PC-3 (cell line): ENCODE measurements around the gene IRX2. TPM values are rescaled to one million over a fixed set of nuclear protein-coding genes. Genes with fewer than 3 reads are reported as not detected.

ENCODE experiments used
- ATAC-seq: fragments of 200-7000 bp; cut with Tn5 transposase; 2 replicates; pipeline ENCODE4 v1.9.1; 2020; ENCODE audit warnings: mild to moderate bottlenecking, moderate library complexity
- BruUV-seq: library from RNA; stranded (reverse); fragments of 400-500 nt; replicated peaks from 2 replicates; lab custom pipeline; 2021; lab: Mats Ljungman, UMichigan
- CTCF ChIA-PET: fragments of 300-600 bp; sonication (Branson Sonifier 250); formaldehyde crosslinking; loops from one replicate; lab custom pipeline; 2022; ENCODE audit warnings: antibody characterized with exemption; lab: Charles Lee
- POLR2A ChIA-PET: fragments of 300-600 bp; sonication (Branson Sonifier 250); formaldehyde crosslinking; loops from one replicate; lab custom pipeline; 2022; ENCODE audit warnings: antibody characterized with exemption; ENCODE audit not compliant: unreplicated experiment; lab: Charles Lee
- DNase-seq: peaks from one replicate; pipeline ENCODE4 v3.0.0-alpha.2; 2015
- H2AFZ ChIP-seq: fragments of 300-600 bp; sonication (generic); 2 replicates; pipeline ENCODE4 v1.6.0; 2016; ENCODE audit warnings: antibody characterized with exemption, low read length
- H3F3A ChIP-seq: fragments of 300-600 bp; sonication (generic); one replicate; pipeline ENCODE4 v1.6.0; 2017; ENCODE audit warnings: antibody characterized with exemption, low read length, control low read depth, mild to moderate bottlenecking; ENCODE audit not compliant: unreplicated experiment
- H3K27ac ChIP-seq: fragments of 300-600 bp; sonication (generic); 2 replicates; pipeline ENCODE4 v1.5.1; 2016; ENCODE audit warnings: mild to moderate bottlenecking, low read length
- H3K27me3 ChIP-seq: fragments of 300-600 bp; sonication (generic); 2 replicates; pipeline ENCODE4 v1.6.1; 2016; ENCODE audit warnings: low read length, mixed read lengths
- H3K36me3 ChIP-seq: fragments of 300-600 bp; sonication (generic); 2 replicates; pipeline ENCODE4 v1.6.1; 2016; ENCODE audit warnings: low read depth, mixed run types, low read length, mixed read lengths
- H3K4me1 ChIP-seq: fragments of 300-600 bp; sonication (generic); 2 replicates; pipeline ENCODE4 v1.5.1; 2016; ENCODE audit warnings: low read length; ENCODE audit not compliant: insufficient read depth
- H3K4me2 ChIP-seq: fragments of 300-600 bp; sonication (generic); 2 replicates; pipeline ENCODE4 v1.6.0; 2016; ENCODE audit warnings: low read length
- H3K4me3 ChIP-seq: fragments of 300-600 bp; sonication (generic); 2 replicates; pipeline ENCODE4 v1.5.1; 2016; ENCODE audit warnings: mild to moderate bottlenecking, low read length, mixed read lengths
- H3K79me2 ChIP-seq: fragments of 300-600 bp; sonication (generic); 2 replicates; pipeline ENCODE4 v1.6.1; 2017; ENCODE audit warnings: low read length, mixed read lengths
- H3K9ac ChIP-seq: fragments of 300-600 bp; sonication (generic); 2 replicates; pipeline ENCODE4 v1.6.0; 2016; ENCODE audit warnings: mild to moderate bottlenecking, low read length
- H3K9me2 ChIP-seq: fragments of 300-600 bp; sonication (generic); replicated peaks from 2 replicates; pipeline ENCODE4 v1.6.1; 2016; ENCODE audit warnings: mixed run types, low read length, mixed read lengths
- H3K9me3 ChIP-seq: fragments of 300-600 bp; sonication (generic); 2 replicates; pipeline ENCODE4 v1.6.1; 2016; ENCODE audit warnings: low read length, mixed read lengths
- H4K20me1 ChIP-seq: fragments of 300-600 bp; sonication (generic); 2 replicates; pipeline ENCODE4 v1.6.1; 2016; ENCODE audit warnings: low read length, mixed read lengths
- EZH2 ChIP-seq: fragments of 300-600 bp; sonication (generic); IDR thresholded peaks from one replicate; pipeline ENCODE4 v1.6.1; 2017; ENCODE audit warnings: antibody characterized with exemption, mild to moderate bottlenecking, low read length; ENCODE audit not compliant: unreplicated experiment
- EZH2phosphoT487 ChIP-seq: fragments of 300-600 bp; sonication (generic); IDR thresholded peaks from 2 replicates; pipeline ENCODE4 v1.6.1; 2018; ENCODE audit warnings: mild to moderate bottlenecking, antibody characterized with exemption, low read length, borderline replicate concordance
- intact Hi-C: fragments of 100-400 bp; cut with micrococcal nuclease; formaldehyde crosslinking; loops from 2 replicates; pipeline ENCODE4 v1.9.0; 2023
- total RNA-seq: library from RNA; depleted of rRNA; stranded (reverse); fragments of >200 nt; gene quantifications from 2 replicates; pipeline ENCODE4 v1.2.3, GENCODE V29; 2014
- TF ChIP-seq, protein P1 (sequence below): fragments of 300-600 bp; sonication (generic); conservative IDR thresholded peaks from 2 replicates; pipeline ENCODE4 v1.5.1; 2017; ENCODE audit warnings: antibody characterized with exemption, low read depth, mild to moderate bottlenecking, low read length

IRX2 gene
- total RNA-seq, 1 experiment from 2014 or later, result 10.4 TPM

DNA sequence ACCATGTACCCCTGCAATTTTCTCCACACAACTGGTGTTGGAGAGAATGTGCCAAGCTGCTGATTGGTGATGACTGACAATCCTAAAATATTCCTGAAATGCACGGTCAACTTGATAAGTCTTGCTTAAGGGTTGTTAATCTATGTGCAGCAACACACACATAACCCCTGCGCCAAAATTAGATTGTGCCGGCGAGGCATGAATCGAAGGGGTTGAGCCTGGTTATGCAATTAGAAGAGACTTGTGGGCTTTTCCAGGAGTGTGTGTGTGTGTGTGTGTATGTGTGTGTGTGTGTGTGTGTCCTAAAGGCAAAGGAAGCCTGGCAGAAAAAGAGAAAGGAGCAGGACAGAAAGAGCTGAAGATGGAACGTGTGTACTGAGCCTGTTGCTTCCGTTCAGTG, 22.3 kb downstream of the IRX2 start:
- ATAC-seq (no peak), DNase-seq (no peak)
- CTCF ChIA-PET, result no interaction called here
- BruUV-seq, result no TSS peak
- Histone ChIP-seq H4K20me1 (no peaks in the 10 kb centered on the region), H3K36me3 (no peaks in the 10 kb centered on the region), H3K27me3 (peaks cover 91% of the 10 kb centered on the region), H3K4me2 (no peak overlapping the region), H2AFZ (no peak overlapping the region), H3F3A (no peaks in the 10 kb centered on the region), H3K9ac (no peak overlapping the region), H3K9me3 (no peaks in the 10 kb centered on the region), H3K4me3 (no peak overlapping the region), H3K9me2 (no peaks in the 10 kb centered on the region), H3K27ac (no peak overlapping the region), H3K4me1 (no peaks in the 10 kb centered on the region), H3K79me2 (no peaks in the 10 kb centered on the region)
- intact Hi-C loops, result no loop called here
- POLR2A ChIA-PET, result no interaction called here
- TF ChIP-seq, protein P1, sequence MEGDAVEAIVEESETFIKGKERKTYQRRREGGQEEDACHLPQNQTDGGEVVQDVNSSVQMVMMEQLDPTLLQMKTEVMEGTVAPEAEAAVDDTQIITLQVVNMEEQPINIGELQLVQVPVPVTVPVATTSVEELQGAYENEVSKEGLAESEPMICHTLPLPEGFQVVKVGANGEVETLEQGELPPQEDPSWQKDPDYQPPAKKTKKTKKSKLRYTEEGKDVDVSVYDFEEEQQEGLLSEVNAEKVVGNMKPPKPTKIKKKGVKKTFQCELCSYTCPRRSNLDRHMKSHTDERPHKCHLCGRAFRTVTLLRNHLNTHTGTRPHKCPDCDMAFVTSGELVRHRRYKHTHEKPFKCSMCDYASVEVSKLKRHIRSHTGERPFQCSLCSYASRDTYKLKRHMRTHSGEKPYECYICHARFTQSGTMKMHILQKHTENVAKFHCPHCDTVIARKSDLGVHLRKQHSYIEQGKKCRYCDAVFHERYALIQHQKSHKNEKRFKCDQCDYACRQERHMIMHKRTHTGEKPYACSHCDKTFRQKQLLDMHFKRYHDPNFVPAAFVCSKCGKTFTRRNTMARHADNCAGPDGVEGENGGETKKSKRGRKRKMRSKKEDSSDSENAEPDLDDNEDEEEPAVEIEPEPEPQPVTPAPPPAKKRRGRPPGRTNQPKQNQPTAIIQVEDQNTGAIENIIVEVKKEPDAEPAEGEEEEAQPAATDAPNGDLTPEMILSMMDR, result no peak
- TF ChIP-seq EZH2phosphoT487 (no peak), EZH2 (no peak)

DNA sequence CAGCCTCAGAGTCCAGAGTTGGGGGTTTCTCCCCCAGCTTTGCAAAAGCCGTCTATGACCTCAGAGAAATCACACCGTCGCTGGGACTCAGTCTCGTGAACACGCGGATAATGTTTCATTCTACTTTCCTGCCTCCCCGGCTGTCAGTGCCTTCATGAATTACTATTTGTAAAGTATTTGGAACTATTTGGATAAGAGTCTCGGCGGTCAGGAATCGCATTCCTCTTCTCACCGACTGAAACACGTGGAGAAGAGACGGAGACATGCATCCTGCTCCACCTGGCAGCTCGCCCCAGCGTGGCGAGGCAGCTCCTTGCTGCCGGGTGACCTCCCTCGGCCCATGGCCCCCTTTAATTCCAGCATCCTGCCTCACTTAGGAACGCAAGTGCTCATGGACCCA, 23.9 kb downstream of the IRX2 start:
- POLR2A ChIA-PET, result no interaction called here
- Histone ChIP-seq H3K9me3 (no peaks in the 10 kb centered on the region), H3K4me2 (no peak overlapping the region), H3K4me3 (no peak overlapping the region), H3K9me2 (no peaks in the 10 kb centered on the region), H4K20me1 (no peaks in the 10 kb centered on the region), H3K79me2 (no peaks in the 10 kb centered on the region), H3K9ac (no peak overlapping the region), H2AFZ (no peak overlapping the region), H3K27ac (no peak overlapping the region), H3F3A (no peaks in the 10 kb centered on the region), H3K4me1 (no peaks in the 10 kb centered on the region), H3K27me3 (peaks cover 91% of the 10 kb centered on the region), H3K36me3 (no peaks in the 10 kb centered on the region)
- no TSS peak for BruUV-seq
- TF ChIP-seq EZH2phosphoT487 (no peak), EZH2 (no peak)
- TF ChIP-seq, protein P1, result no peak
- ATAC-seq (no peak), DNase-seq (no peak)
- intact Hi-C loops, result no loop called here
- CTCF ChIA-PET, result no interaction called here

DNA sequence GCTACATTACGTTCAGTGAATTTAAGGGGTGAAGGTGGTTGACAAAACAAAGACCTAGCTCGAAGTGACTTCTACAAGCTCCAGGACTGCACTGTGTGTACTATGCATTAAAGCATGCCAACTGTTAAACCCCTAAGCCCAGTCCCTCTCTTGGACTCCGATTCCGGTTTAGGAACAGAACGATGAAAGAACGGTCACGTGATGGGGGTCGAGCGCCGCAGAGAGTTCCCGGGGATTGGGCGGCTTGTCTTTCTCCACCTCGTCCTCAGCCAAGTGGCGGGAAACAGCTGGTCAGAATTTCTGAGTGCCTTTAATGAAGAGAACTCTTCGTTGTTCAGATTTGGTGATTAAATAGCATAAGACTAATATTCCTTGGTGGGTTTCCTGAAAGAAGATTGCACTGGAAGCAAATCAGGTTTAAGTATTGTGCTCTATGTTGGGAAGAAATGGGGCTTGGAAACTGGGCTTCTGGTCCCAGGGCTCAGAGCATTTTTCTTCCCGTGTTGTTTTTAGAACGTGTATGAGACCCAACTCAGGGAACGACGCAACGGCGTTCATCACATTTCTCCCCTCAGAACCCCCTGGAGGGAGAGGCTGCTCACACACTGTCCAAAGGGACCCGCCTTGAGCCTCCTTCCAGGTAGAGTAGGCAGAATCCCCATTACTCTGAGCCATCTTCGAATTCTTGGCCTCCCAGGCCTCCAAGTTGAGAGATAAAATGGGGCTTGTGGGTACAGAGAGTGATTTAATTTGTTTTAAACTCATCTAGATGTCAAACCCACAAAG, 25.3 kb downstream of the IRX2 start:
- Histone ChIP-seq H3K9ac (no peak overlapping the region), H3K4me2 (no peak overlapping the region), H3K36me3 (no peaks in the 10 kb centered on the region), H3K79me2 (no peaks in the 10 kb centered on the region), H2AFZ (no peak overlapping the region), H3F3A (no peaks in the 10 kb centered on the region), H3K27ac (no peak overlapping the region), H3K9me3 (no peaks in the 10 kb centered on the region), H3K4me3 (no peak overlapping the region), H3K9me2 (no peaks in the 10 kb centered on the region), H3K4me1 (no peaks in the 10 kb centered on the region), H4K20me1 (no peaks in the 10 kb centered on the region), H3K27me3 (peaks cover 85% of the 10 kb centered on the region)
- intact Hi-C loops, result no loop called here
- DNase-seq (no peak), ATAC-seq (no peak)
- BruUV-seq, result no TSS peak
- POLR2A ChIA-PET, result no interaction called here
- TF ChIP-seq EZH2, result no peak
- TF ChIP-seq EZH2phosphoT487, result no peak
- TF ChIP-seq, protein P1, result no peak
- CTCF ChIA-PET, result no interaction called here
